Measurements from ENCODE around the gene KCNIP4.

KCNIP4 gene

GRCh38 chr4:21900211-21900610 lies 48.4 kb downstream of the KCNIP4 start:
- DNase-seq = no peak

- no peak for DNase-seq
These were observed 50.5 kb downstream of the KCNIP4 start for GRCh38 chr4:21898101-21898500.

GRCh38 chr4:21896767-21897166 lies 51.8 kb downstream of the KCNIP4 start:
- DNase-seq = no peak

- DNase-seq = no peak
These were observed 55.4 kb downstream of the KCNIP4 start for GRCh38 chr4:21893136-21893535.

GRCh38 chr4:21890231-21890630 lies 58.3 kb downstream of the KCNIP4 start:
- no peak for DNase-seq

GRCh38 chr4:21888195-21888976 lies 60.2 kb downstream of the KCNIP4 start:
- no peak for DNase-seq

GRCh38 chr4:21887481-21887880 lies 61.1 kb downstream of the KCNIP4 start:
- no peak for DNase-seq

GRCh38 chr4:21885770-21886169 lies 62.8 kb downstream of the KCNIP4 start:
- no peak for DNase-seq

- no peak for DNase-seq
These were observed 63.3 kb downstream of the KCNIP4 start for GRCh38 chr4:21885241-21885640.

GRCh38 chr4:21884615-21885014 lies 64.0 kb downstream of the KCNIP4 start:
- no peak for DNase-seq

- no peak for DNase-seq
These were observed 66.3 kb downstream of the KCNIP4 start for GRCh38 chr4:21882051-21882839.

- no peak for DNase-seq
These were observed 69.4 kb downstream of the KCNIP4 start for GRCh38 chr4:21879187-21879586.

- DNase-seq = no peak
These were observed 71.9 kb downstream of the KCNIP4 start for GRCh38 chr4:21876711-21877110.

- DNase-seq = no peak
These were observed 75.4 kb downstream of the KCNIP4 start for GRCh38 chr4:21873145-21873544.

GRCh38 chr4:21872101-21872500 lies 76.5 kb downstream of the KCNIP4 start:
- no peak for DNase-seq

- no peak for DNase-seq
These were observed 78.4 kb downstream of the KCNIP4 start for GRCh38 chr4:21869978-21870745.

- no peak for DNase-seq
These were observed 83.9 kb downstream of the KCNIP4 start for GRCh38 chr4:21864686-21865085.

- no peak for DNase-seq
These were observed 85.7 kb downstream of the KCNIP4 start for GRCh38 chr4:21862917-21863316.

- no peak for DNase-seq
These were observed 89.6 kb downstream of the KCNIP4 start for GRCh38 chr4:21858971-21859370.

- no peak for DNase-seq
These were observed 91.8 kb downstream of the KCNIP4 start for GRCh38 chr4:21856754-21857153.

- DNase-seq = no peak
These were observed 92.3 kb downstream of the KCNIP4 start for GRCh38 chr4:21856301-21856700.

- DNase-seq = no peak
These were observed 99.5 kb downstream of the KCNIP4 start for GRCh38 chr4:21849077-21849476.

GRCh38 chr4:21848021-21848420 lies 100.6 kb downstream of the KCNIP4 start:
- no peak for DNase-seq

GRCh38 chr4:21845663-21846062 lies 102.9 kb downstream of the KCNIP4 start:
- DNase-seq = no peak
